GM21528 (cell line): Measurements from ENCODE around the gene ABCA4.

Experiments used
- ATAC-seq: cut with Tn5 transposase; IDR thresholded peaks from one replicate; pipeline ENCODE4 v1.9.1; 2021; ENCODE audit warnings: mild to moderate bottlenecking, moderate library complexity; ENCODE audit not compliant: unreplicated experiment, low FRiP score

The ABCA4 gene

GRCh38 chr1:94105581-94105952 is 15.4 kb downstream of the ABCA4 start:
- ATAC-seq: no peak

- no peak for ATAC-seq
These were observed 16.0 kb downstream of the ABCA4 start for GRCh38 chr1:94104776-94105580.

GRCh38 chr1:94104127-94104684 is 16.7 kb downstream of the ABCA4 start:
- ATAC-seq: no peak

- no peak for ATAC-seq
These were observed 17.3 kb downstream of the ABCA4 start for GRCh38 chr1:94103608-94104007.

GRCh38 chr1:94101613-94102525 is 19.1 kb downstream of the ABCA4 start:
- ATAC-seq: no peak

- ATAC-seq: no peak
These were observed 19.9 kb downstream of the ABCA4 start for GRCh38 chr1:94100785-94101612.

GRCh38 chr1:94100129-94100784 is 20.7 kb downstream of the ABCA4 start:
- no peak for ATAC-seq

GRCh38 chr1:94099303-94099702 is 21.6 kb downstream of the ABCA4 start:
- no peak for ATAC-seq

GRCh38 chr1:94098585-94099111 is 22.3 kb downstream of the ABCA4 start:
- no peak for ATAC-seq

- no peak for ATAC-seq
These were observed 24.0 kb downstream of the ABCA4 start for GRCh38 chr1:94096797-94097549.

- no peak for ATAC-seq
These were observed 25.0 kb downstream of the ABCA4 start for GRCh38 chr1:94095744-94096469.

- no peak for ATAC-seq
These were observed 25.8 kb downstream of the ABCA4 start for GRCh38 chr1:94095112-94095637.

GRCh38 chr1:94094469-94095111 is 26.4 kb downstream of the ABCA4 start:
- ATAC-seq: no peak

GRCh38 chr1:94093996-94094395 is 27.0 kb downstream of the ABCA4 start:
- no peak for ATAC-seq

GRCh38 chr1:94093396-94093795 is 27.6 kb downstream of the ABCA4 start:
- no peak for ATAC-seq

GRCh38 chr1:94092210-94092613 is 28.7 kb downstream of the ABCA4 start:
- ATAC-seq: no peak

GRCh38 chr1:94090761-94091160 is 30.2 kb downstream of the ABCA4 start:
- no peak for ATAC-seq

GRCh38 chr1:94087193-94087592 is 33.8 kb downstream of the ABCA4 start:
- ATAC-seq: no peak
